ENCODE results near the gene BBLN. TPM values are rescaled to one million over a fixed set of nuclear protein-coding genes. Genes with fewer than 3 reads are reported as not detected.

BBLN gene
- total RNA-seq, 2 donors from 2014 or later: 41.9 to 49.1 TPM

GRCh38 chr9:128139621-128140020 is 20.4 kb upstream of the BBLN start:
- DNase-seq (ENCODE audit: low spot score): peak; percentile 55
- intact Hi-C loops (cut with DNase I): no loop called here

- peak; percentile 40 for DNase-seq (ENCODE audit: low spot score)
- intact Hi-C loops (cut with DNase I): no loop called here
These were observed 18.5 kb upstream of the BBLN start for GRCh38 chr9:128141604-128142003.

GRCh38 chr9:128142061-128142460 is 18.0 kb upstream of the BBLN start:
- DNase-seq (ENCODE audit: low spot score): peak; percentile 51
- intact Hi-C loops (cut with DNase I): no loop called here

- intact Hi-C loops (cut with DNase I): no loop called here
- DNase-seq (ENCODE audit: low spot score): no peak
These were observed 17.5 kb upstream of the BBLN start for GRCh38 chr9:128142596-128142995.

- intact Hi-C loops (cut with DNase I): no loop called here
- peak; percentile 62 for DNase-seq (ENCODE audit: low spot score)
These were observed 16.4 kb upstream of the BBLN start for GRCh38 chr9:128143525-128144238.

- DNase-seq (ENCODE audit: low spot score): peak; percentile 59
- intact Hi-C loops (cut with DNase I): no loop called here
These were observed 15.6 kb upstream of the BBLN start for GRCh38 chr9:128144239-128145181.

GRCh38 chr9:128145536-128145935 is 14.5 kb upstream of the BBLN start:
- intact Hi-C loops (cut with DNase I): no loop called here
- DNase-seq (ENCODE audit: low spot score): no peak

GRCh38 chr9:128145951-128146351 is 14.1 kb upstream of the BBLN start:
- intact Hi-C loops (cut with DNase I): no loop called here
- peak; percentile 53 for DNase-seq (ENCODE audit: low spot score)

- peak; percentile 46 for DNase-seq (ENCODE audit: low spot score)
- intact Hi-C loops (cut with DNase I): no loop called here
These were observed 13.4 kb upstream of the BBLN start for GRCh38 chr9:128146591-128147120.

- intact Hi-C loops (cut with DNase I): no loop called here
- DNase-seq (ENCODE audit: low spot score): peak; percentile 80
These were observed 11.5 kb upstream of the BBLN start for GRCh38 chr9:128148509-128149000.

- peak; percentile 66 for DNase-seq (ENCODE audit: low spot score)
- intact Hi-C loops (cut with DNase I): no loop called here
These were observed 10.9 kb upstream of the BBLN start, which contains the start of gene LCN2 for GRCh38 chr9:128149001-128149701. Gene LCN2 (plus strand): TSS chr9:128149453. CDS start chr9:128149526, 73 bp downstream.

- peak; percentile 62 for DNase-seq (ENCODE audit: low spot score)
- intact Hi-C loops (cut with DNase I): no loop called here
These were observed 10.0 kb upstream of the BBLN start for GRCh38 chr9:128149951-128150593.

GRCh38 chr9:128150594-128151308 is 9.3 kb upstream of the BBLN start:
- peak; percentile 77 for DNase-seq (ENCODE audit: low spot score)
- intact Hi-C loops (cut with DNase I): no loop called here

GRCh38 chr9:128151309-128152132 is 8.5 kb upstream of the BBLN start:
- intact Hi-C loops (cut with DNase I): no loop called here
- peak; percentile 68 for DNase-seq (ENCODE audit: low spot score)

- DNase-seq (ENCODE audit: low spot score): peak; percentile 56
- intact Hi-C loops (cut with DNase I): no loop called here
These were observed 7.7 kb upstream of the BBLN start for GRCh38 chr9:128152133-128153059.

Measured in posterior vena cava (tissue), 2 donors.